ENCODE measurements around the gene KCNG1.

KCNG1 gene

GRCh38 chr20:51027035-51027795 lies 4.3 kb upstream of the KCNG1 start:
- H3K36me3 ChIP-seq (ENCODE audit: insufficient read depth, low read length), result no peaks in the 10 kb centered on the region
- H3K4me1 ChIP-seq (ENCODE audit: insufficient read depth, low read length), result 0 out of 2 replicates have a peak, but pooled peaks cover 7% of the 10 kb centered on the region
- no peak overlapping the region for H3K9ac ChIP-seq (ENCODE audit: low read depth, low read length)
- peaks cover 5% of the 10 kb centered on the region; the same call in 1 of the 2 replicates for H3K9me3 ChIP-seq (ENCODE audit: control insufficient read depth, insufficient read depth, low read length)

- Histone ChIP-seq H3K4me1 (ENCODE audit: insufficient read depth, low read length) (peaks cover 7% of the 10 kb centered on the region; the same call in 1 of the 2 replicates), H3K36me3 (ENCODE audit: insufficient read depth, low read length) (no peaks in the 10 kb centered on the region), H3K9me3 (ENCODE audit: control insufficient read depth, insufficient read depth, low read length) (no peaks in the 10 kb centered on the region), H3K9ac (ENCODE audit: low read depth, low read length) (no peak overlapping the region)
Observed at GRCh38 chr20:51026269-51026668, 3.4 kb upstream of the KCNG1 start.

GRCh38 chr20:51024761-51025160 lies 1.9 kb upstream of the KCNG1 start:
- Histone ChIP-seq H3K9me3 (ENCODE audit: control insufficient read depth, insufficient read depth, low read length) (no peaks in the 10 kb centered on the region), H3K9ac (ENCODE audit: low read depth, low read length) (no peak overlapping the region), H3K36me3 (ENCODE audit: insufficient read depth, low read length) (no peaks in the 10 kb centered on the region), H3K4me1 (ENCODE audit: insufficient read depth, low read length) (peaks cover 20% of the 10 kb centered on the region)

GRCh38 chr20:51023617-51024155 lies 779 bp upstream of the KCNG1 start:
- peaks cover 20% of the 10 kb centered on the region for H3K4me1 ChIP-seq (ENCODE audit: insufficient read depth, low read length)
- no peaks in the 10 kb centered on the region for H3K36me3 ChIP-seq (ENCODE audit: insufficient read depth, low read length)
- H3K9me3 ChIP-seq (ENCODE audit: control insufficient read depth, insufficient read depth, low read length), result no peaks in the 10 kb centered on the region
- H3K9ac ChIP-seq (ENCODE audit: low read depth, low read length), result peak overlapping the region; percentile 81

GRCh38 chr20:51022227-51022802 lies 592 bp downstream of the KCNG1 start:
- Histone ChIP-seq H3K9me3 (ENCODE audit: control insufficient read depth, insufficient read depth, low read length) (no peaks in the 10 kb centered on the region), H3K36me3 (ENCODE audit: insufficient read depth, low read length) (no peaks in the 10 kb centered on the region), H3K4me1 (ENCODE audit: insufficient read depth, low read length) (peaks cover 18% of the 10 kb centered on the region), H3K9ac (ENCODE audit: low read depth, low read length) (peak overlapping the region; percentile 81)

- peaks cover 16% of the 10 kb centered on the region for H3K4me1 ChIP-seq (ENCODE audit: insufficient read depth, low read length)
Observed at GRCh38 chr20:51021067-51022025, 1.6 kb downstream of the KCNG1 start.

GRCh38 chr20:51020657-51021056 lies 2.2 kb downstream of the KCNG1 start:
- Histone ChIP-seq H3K9ac (ENCODE audit: low read depth, low read length) (no peak overlapping the region), H3K9me3 (ENCODE audit: control insufficient read depth, insufficient read depth, low read length) (no peaks in the 10 kb centered on the region; the same call in 1 of the 2 replicates), H3K4me1 (ENCODE audit: insufficient read depth, low read length) (peaks cover 16% of the 10 kb centered on the region), H3K36me3 (ENCODE audit: insufficient read depth, low read length) (no peaks in the 10 kb centered on the region)

More at GRCh38 chr20:51021067-51022025, 1.6 kb downstream of the KCNG1 start:
- Histone ChIP-seq H3K9ac (ENCODE audit: low read depth, low read length) (peak overlapping the region; percentile 81; the same call in 1 of the 2 replicates), H3K36me3 (ENCODE audit: insufficient read depth, low read length) (no peaks in the 10 kb centered on the region), H3K9me3 (ENCODE audit: control insufficient read depth, insufficient read depth, low read length) (no peaks in the 10 kb centered on the region)

- H3K9ac ChIP-seq (ENCODE audit: low read depth, low read length), result no peak overlapping the region
- H3K36me3 ChIP-seq (ENCODE audit: insufficient read depth, low read length), result no peaks in the 10 kb centered on the region
- H3K4me1 ChIP-seq (ENCODE audit: insufficient read depth, low read length), result peaks cover 17% of the 10 kb centered on the region
- no peaks in the 10 kb centered on the region; the same call in 1 of the 2 replicates for H3K9me3 ChIP-seq (ENCODE audit: control insufficient read depth, insufficient read depth, low read length)
Observed at GRCh38 chr20:51019656-51020592, 3.0 kb downstream of the KCNG1 start.

- H3K9me3 ChIP-seq (ENCODE audit: control insufficient read depth, insufficient read depth, low read length), result no peaks in the 10 kb centered on the region; the same call in 1 of the 2 replicates
- H3K9ac ChIP-seq (ENCODE audit: low read depth, low read length), result no peak overlapping the region
- no peaks in the 10 kb centered on the region for H3K36me3 ChIP-seq (ENCODE audit: insufficient read depth, low read length)
- peaks cover 32% of the 10 kb centered on the region for H3K4me1 ChIP-seq (ENCODE audit: insufficient read depth, low read length)
Observed at GRCh38 chr20:51017251-51017650, 5.7 kb downstream of the KCNG1 start.

- peaks cover 32% of the 10 kb centered on the region for H3K4me1 ChIP-seq (ENCODE audit: insufficient read depth, low read length)
- no peaks in the 10 kb centered on the region for H3K36me3 ChIP-seq (ENCODE audit: insufficient read depth, low read length)
- no peak overlapping the region for H3K9ac ChIP-seq (ENCODE audit: low read depth, low read length)
- H3K9me3 ChIP-seq (ENCODE audit: control insufficient read depth, insufficient read depth, low read length), result no peaks in the 10 kb centered on the region; the same call in 1 of the 2 replicates
Observed at GRCh38 chr20:51016521-51016920, 6.4 kb downstream of the KCNG1 start.

GRCh38 chr20:51014797-51015722 lies 7.8 kb downstream of the KCNG1 start:
- Histone ChIP-seq H3K9me3 (ENCODE audit: control insufficient read depth, insufficient read depth, low read length) (no peaks in the 10 kb centered on the region; the same call in 1 of the 2 replicates), H3K9ac (ENCODE audit: low read depth, low read length) (no peak overlapping the region), H3K36me3 (ENCODE audit: insufficient read depth, low read length) (no peaks in the 10 kb centered on the region), H3K4me1 (ENCODE audit: insufficient read depth, low read length) (peaks cover 19% of the 10 kb centered on the region)

GRCh38 chr20:51013577-51014330 lies 9.2 kb downstream of the KCNG1 start:
- Histone ChIP-seq H3K9ac (ENCODE audit: low read depth, low read length) (no peak overlapping the region), H3K36me3 (ENCODE audit: insufficient read depth, low read length) (no peaks in the 10 kb centered on the region), H3K4me1 (ENCODE audit: insufficient read depth, low read length) (peaks cover 16% of the 10 kb centered on the region), H3K9me3 (ENCODE audit: control insufficient read depth, insufficient read depth, low read length) (no peaks in the 10 kb centered on the region; the same call in 1 of the 2 replicates)
